Measurements from ENCODE around the gene CXCL1. TPM values are rescaled to one million over a fixed set of nuclear protein-coding genes. Genes with fewer than 3 reads are reported as not detected.

CXCL1 gene
- total and polyA plus RNA-seq, 2 donors (not counting 1 experiment from before 2014, with no cell fraction given), result 0.24 TPM; not detected in 1

DNA sequence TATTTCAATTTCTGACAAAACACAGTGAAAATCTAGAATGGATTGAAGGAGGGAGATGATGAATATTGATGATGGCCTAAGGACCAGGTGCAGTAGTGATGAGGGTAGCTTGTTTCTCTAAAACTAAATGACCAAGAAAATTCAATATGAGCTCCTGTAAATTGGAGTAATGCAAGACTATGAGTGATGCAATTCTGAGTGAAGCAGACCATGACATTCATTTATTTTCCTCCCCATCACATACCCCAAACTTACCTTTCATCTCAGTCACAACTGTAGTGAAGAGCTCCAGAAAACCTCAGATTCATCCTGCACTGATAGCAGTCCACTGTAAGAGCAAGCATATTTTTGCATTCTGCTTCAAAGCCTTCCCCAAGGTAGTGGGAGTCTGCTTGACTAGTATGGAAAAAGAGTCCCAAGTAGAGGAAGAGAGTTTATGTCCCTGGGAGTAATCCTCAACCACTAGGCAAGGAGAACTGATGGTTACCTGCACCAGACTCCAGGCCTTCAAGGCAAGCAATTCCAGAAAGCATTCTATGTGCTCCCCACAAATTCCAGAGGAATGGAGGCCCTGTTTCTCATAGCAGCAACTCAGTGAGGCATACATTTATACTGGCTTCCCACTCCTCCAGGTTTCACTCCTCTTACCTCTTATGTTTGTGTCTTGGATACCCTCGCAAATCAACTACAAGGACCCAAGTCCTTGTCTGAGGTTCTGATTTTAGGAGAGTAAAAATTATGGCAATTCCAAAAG is 47.2 kb downstream of the CXCL1 start:
- H3K9me3 ChIP-seq (ENCODE audit: control extremely low read depth in 1 of 3, control insufficient read depth in 2 of 3, insufficient read depth in 1 of 3, low read length in 2 of 3), result no peaks in the 10 kb centered on the region
- no CpG with 5 or more reads among the region's 1 CpG for WGBS (ENCODE audit: insufficient coverage)
- H2AFZ ChIP-seq (ENCODE audit: insufficient read depth, low read depth, low read length, poor library complexity, severe bottlenecking), result no peak overlapping the region
- TF ChIP-seq EZH2 (IDR thresholded peaks at IDR 0.05; ENCODE audit: borderline replicate concordance, insufficient read depth, low read depth, low read length, poor library complexity, severe bottlenecking) (no peak), CTCF (IDR thresholded peaks at IDR 0.05) (no peak)
- H3K4me3 ChIP-seq (ENCODE audit: control extremely low read depth in 1 of 5, extremely low read depth in 1 of 5, insufficient read depth in 1 of 5, low read depth in 2 of 5, low read length in 4 of 5), result no peak overlapping the region
- H3K79me2 ChIP-seq (ENCODE audit: control insufficient read depth, insufficient read depth, low read length), result no peaks in the 10 kb centered on the region
- no peaks in the 10 kb centered on the region for H3K27me3 ChIP-seq (replicated peaks in 1 of 4; ENCODE audit: control extremely low read depth in 1 of 4, control insufficient read depth in 3 of 4, insufficient read depth in 4 of 4, low read length in 3 of 4)
- Mint-ChIP-seq H3K4me1 (no peaks in the 10 kb centered on the region), H3K9me3 (ENCODE audit: insufficient read depth) (no peaks in the 10 kb centered on the region), H3K4me3 (no peak overlapping the region), H3K27me3 (no peaks in the 10 kb centered on the region), H3K27ac (no peak overlapping the region)
- intact Hi-C loops (cut with micrococcal nuclease), result no loop called here
- no peak overlapping the region for H3K4me2 ChIP-seq (replicated peaks; ENCODE audit: low read depth, low read length, poor library complexity, severe bottlenecking)
- POLR2A ChIA-PET, result no interaction called here
- no peaks in the 10 kb centered on the region for H3K36me3 ChIP-seq (replicated peaks in 1 of 2; ENCODE audit: control extremely low read depth in 1 of 2, control insufficient read depth in 1 of 2, extremely low read depth in 1 of 2, insufficient read depth in 2 of 2, low read length in 1 of 2)
- no peak overlapping the region for H3K27ac ChIP-seq (ENCODE audit: low read length in 2 of 2)
- H3K9ac ChIP-seq (ENCODE audit: low read length), result no peak overlapping the region
- DNase-seq (no peak), ATAC-seq (ENCODE audit: low read depth) (no peak)
- no peaks in the 10 kb centered on the region for H4K20me1 ChIP-seq (ENCODE audit: control insufficient read depth, insufficient read depth, low read length, poor library complexity, severe bottlenecking)
- no peaks in the 10 kb centered on the region for H3K4me1 ChIP-seq (ENCODE audit: control insufficient read depth in 2 of 2, insufficient read depth in 2 of 2, low read length in 2 of 2)
- CTCF ChIA-PET, result no interaction called here

DNA sequence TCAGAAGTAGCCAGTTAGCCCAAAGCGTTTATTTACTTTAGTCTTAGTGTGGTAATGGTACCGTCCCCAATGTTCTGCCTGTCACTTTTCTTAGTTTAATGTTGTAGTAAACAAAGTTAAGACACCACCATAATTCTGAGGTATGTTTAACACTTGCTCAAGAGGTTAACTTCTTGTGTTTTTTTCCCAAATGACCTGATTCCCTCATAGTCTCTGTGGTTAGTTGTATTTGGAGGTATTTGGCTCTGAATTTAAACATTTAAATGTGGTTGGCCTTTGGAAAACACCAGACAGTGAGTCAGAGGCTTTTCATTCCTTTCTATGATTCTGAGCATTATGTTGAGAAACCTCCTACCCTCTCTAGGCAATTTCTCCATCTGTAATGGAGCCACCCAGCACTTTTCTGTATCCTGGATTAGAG is 47.9 kb downstream of the CXCL1 start:
- whole genome bisulfite sequencing (ENCODE audit: insufficient coverage), result no CpG with 5 or more reads among the region's 2 CpGs
- no peak overlapping the region for H3K9ac ChIP-seq (ENCODE audit: low read length)
- no peak overlapping the region for H3K4me2 ChIP-seq (replicated peaks; ENCODE audit: low read depth, low read length, poor library complexity, severe bottlenecking)

More for the DNA sequence above, 47.9 kb downstream of the CXCL1 start:
- Histone ChIP-seq H3K27me3 (replicated peaks in 1 of 4; ENCODE audit: control extremely low read depth in 1 of 4, control insufficient read depth in 3 of 4, insufficient read depth in 4 of 4, low read length in 3 of 4) (no peaks in the 10 kb centered on the region), H3K9me3 (ENCODE audit: control extremely low read depth in 1 of 3, control insufficient read depth in 2 of 3, insufficient read depth in 1 of 3, low read length in 2 of 3) (no peaks in the 10 kb centered on the region), H3K79me2 (ENCODE audit: control insufficient read depth, insufficient read depth, low read length) (no peaks in the 10 kb centered on the region), H3K27ac (ENCODE audit: low read length in 2 of 2) (no peak overlapping the region), H3K4me1 (ENCODE audit: control insufficient read depth in 2 of 2, insufficient read depth in 2 of 2, low read length in 2 of 2) (no peaks in the 10 kb centered on the region), H3K4me3 (ENCODE audit: control extremely low read depth in 1 of 5, extremely low read depth in 1 of 5, insufficient read depth in 1 of 5, low read depth in 2 of 5, low read length in 4 of 5) (no peak overlapping the region), H4K20me1 (ENCODE audit: control insufficient read depth, insufficient read depth, low read length, poor library complexity, severe bottlenecking) (no peaks in the 10 kb centered on the region), H3K36me3 (replicated peaks in 1 of 2; ENCODE audit: control extremely low read depth in 1 of 2, control insufficient read depth in 1 of 2, extremely low read depth in 1 of 2, insufficient read depth in 2 of 2, low read length in 1 of 2) (no peaks in the 10 kb centered on the region), H2AFZ (ENCODE audit: insufficient read depth, low read depth, low read length, poor library complexity, severe bottlenecking) (no peak overlapping the region)
- Mint-ChIP-seq H3K4me3 (no peak overlapping the region), H3K27me3 (no peaks in the 10 kb centered on the region), H3K4me1 (no peaks in the 10 kb centered on the region), H3K27ac (no peak overlapping the region), H3K9me3 (ENCODE audit: insufficient read depth) (no peaks in the 10 kb centered on the region)
- ChIA-PET CTCF (no interaction called here), POLR2A (no interaction called here)
- ATAC-seq (ENCODE audit: low read depth) (no peak), DNase-seq (no peak)
- TF ChIP-seq EZH2 (IDR thresholded peaks at IDR 0.05; ENCODE audit: borderline replicate concordance, insufficient read depth, low read depth, low read length, poor library complexity, severe bottlenecking) (no peak), CTCF (IDR thresholded peaks at IDR 0.05) (no peak)
- intact Hi-C loops (cut with micrococcal nuclease), result no loop called here
